Erythroblast (primary cell): ENCODE results near the gene ZEB2.

Source experiments
- DNase-seq, 2 experiments: peaks; one replicate each; lab custom pipeline; 2025; lab: John Stamatoyannopoulos, UW
- GATA1 ChIP-seq: IDR thresholded peaks from 2 replicates; pipeline ENCODE4 v1.6.1; 2011; ENCODE audit warnings: low read depth, mild to moderate bottlenecking, control low read depth, low read length, moderate library complexity
- POLR2A ChIP-seq: IDR thresholded peaks from 2 replicates; pipeline ENCODE4 v1.6.1; 2011; ENCODE audit warnings: mild to moderate bottlenecking, low read length

ZEB2 gene

DNA sequence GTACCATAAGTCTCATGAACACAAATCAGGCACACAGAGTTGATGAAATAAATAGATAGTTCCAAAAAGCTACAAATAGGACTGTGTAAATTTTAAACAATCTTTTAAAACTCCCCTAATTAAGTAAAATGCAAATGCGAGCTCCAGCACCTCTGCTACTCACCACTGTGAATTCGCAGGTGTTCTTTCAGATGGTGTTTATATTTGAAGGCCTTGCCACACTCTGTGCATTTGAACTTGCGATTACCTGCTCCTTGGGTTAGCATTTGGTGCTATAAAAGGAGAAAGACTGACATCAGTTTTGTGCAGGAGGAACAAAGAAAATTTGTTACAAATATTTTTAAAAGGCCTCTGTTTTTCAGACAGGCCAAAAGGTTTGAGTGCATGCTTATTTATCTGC, 118.9 kb downstream of the ZEB2 start:
- TF ChIP-seq POLR2A (no peak), GATA1 (no peak)
- no peak for DNase-seq

DNA sequence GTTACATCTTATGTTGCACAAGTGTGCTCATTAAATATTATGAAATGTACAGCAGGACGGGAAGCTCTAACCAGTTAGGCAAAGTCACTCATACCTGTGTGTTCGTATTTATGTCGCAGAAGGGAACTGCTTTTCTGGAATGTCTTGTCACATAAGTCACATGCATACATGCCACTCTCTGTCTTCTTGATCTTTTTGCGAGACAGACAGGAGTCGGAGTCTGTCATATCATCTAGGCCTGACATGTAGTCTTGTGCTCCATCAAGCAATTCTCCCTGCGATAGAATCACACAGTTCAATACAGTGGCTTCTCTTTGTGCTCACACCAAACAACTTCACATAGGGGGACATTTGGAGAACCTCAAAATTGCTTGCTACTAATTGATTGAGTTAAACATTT, 123.6 kb downstream of the ZEB2 start:
- TF ChIP-seq POLR2A (no peak), GATA1 (no peak)
- no peak for DNase-seq

DNA sequence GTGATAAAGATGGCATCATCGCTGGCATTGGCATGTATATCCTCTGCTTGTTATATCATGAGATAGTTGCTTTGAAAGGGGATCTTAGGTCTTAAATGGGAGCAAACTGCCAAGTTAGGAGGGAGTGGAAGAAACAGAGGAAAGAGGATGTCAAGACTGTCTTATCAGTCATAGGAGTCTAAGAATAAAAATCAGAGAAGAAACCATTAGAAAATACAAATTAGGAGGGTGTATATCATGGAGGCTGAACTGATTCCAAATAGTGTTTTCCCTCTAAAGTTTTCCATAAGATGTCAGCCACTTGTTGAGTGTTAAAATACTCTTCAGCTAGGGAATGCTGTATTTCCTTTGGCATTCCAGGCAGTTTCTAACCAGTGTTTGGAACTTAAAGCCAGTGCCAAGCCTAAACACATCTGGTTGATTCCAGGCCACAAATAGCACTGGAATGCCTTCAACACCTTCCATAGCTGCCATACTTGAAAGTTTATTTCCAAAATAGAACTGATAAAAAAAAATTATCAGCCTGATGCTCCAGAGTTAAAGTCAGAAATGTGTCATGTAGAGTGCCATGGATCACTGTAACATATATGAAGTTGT, 129.4 kb downstream of the ZEB2 start:
- DNase-seq: no peak
- TF ChIP-seq GATA1: no peak
- no peak for TF ChIP-seq POLR2A

DNA sequence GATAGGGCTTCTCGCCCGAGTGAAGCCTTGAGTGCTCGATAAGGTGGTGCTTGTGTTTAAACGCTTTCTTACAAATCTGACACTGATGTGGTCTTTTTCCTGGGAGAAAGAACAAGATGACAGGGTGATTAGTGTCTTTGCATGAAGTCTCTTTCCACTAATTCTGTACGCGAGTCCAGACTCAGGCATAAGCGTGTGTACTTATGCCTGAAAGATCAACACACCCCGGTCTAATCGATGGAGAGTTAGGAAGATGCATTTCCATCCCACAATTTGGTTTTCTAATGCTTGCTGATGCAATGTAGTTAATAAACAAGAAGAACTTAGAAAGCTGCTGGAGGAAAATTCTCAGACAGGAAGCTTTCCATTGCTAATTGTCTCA, 130.0 kb downstream of the ZEB2 start:
- no peak for DNase-seq
- TF ChIP-seq GATA1 (no peak), POLR2A (no peak)

DNA sequence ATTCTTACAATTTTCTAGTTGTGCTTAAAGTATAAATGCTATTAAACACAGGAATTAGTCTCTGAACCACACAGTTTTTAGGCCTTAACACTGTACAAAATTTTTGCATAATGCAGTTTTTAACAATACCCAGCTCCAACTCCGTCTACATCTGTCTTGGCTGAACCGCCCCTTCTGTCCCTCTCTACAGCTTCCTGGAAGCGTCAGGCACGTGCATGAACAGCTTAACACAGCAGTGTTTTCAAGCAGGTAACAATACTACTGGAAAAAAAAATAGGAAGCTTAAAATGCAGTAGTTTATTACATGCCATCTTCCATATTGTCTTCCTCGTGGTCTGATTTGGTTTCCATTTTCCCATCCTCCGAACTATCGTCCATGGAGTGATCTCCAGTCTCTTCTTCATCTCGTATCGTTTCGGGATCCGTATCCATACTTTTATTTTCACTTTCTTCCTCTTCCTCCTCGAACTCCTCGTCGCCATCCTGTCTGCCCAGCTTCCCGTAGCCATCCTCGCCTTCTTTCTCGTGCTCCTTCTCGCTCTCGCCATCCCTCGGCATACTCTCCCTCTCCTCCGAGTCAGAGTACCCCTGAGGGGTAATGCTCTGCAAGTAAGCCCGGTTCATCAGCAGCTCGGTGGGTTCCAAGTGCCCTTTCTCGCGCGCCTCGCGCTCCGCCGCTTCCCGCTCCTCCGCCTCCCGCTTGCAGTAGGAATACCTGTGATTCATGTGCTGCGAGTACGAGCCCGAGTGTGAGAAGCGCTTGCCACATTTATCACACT, 130.6 kb downstream of the ZEB2 start:
- no peak for DNase-seq
- TF ChIP-seq GATA1 (no peak), POLR2A (no peak)

DNA sequence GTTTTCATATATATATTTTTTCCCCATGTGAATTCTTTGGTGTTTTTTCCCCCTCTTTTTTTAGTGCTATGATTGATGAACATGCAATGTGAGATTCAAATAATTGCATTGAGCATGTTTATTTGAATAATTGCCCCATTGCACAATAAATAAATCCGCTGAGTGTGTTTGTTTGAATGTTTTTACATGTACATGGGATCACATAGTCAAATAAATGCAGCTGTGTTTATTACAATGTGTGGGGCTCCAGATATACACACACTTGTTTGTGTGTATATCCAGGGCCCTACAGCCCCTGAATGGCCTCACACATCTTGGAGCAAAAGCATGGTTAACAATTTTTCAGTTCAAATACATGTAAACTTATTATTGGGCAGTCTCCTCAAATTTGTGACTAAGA, 134.5 kb downstream of the ZEB2 start:
- no peak for DNase-seq
- TF ChIP-seq POLR2A: no peak
- TF ChIP-seq GATA1: no peak

DNA sequence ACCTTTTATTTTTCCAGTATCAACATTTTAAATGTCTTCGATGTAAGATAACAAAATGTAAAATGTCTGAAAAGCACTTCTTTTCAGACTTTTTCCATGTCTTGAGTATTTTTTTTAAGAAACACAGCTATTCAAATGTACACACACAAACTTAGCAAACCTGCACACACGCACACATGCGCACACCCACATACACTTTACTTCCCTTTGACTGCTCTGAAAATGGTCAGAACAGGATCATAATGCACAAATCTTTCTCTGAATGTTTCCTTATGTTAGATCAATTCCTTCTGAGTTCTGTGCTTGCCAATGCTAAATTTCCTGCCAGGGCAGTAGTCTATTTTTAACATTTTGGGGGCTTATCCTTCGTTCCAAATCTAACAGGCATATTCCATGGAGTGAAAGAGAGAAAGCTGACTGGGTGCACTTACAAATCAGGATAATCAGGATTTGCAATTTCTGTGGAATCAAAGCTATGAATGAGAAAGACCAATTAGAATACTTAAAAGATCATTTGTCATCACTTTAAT, 136.3 kb downstream of the ZEB2 start:
- no peak for DNase-seq
- TF ChIP-seq GATA1 (no peak), POLR2A (no peak)

DNA sequence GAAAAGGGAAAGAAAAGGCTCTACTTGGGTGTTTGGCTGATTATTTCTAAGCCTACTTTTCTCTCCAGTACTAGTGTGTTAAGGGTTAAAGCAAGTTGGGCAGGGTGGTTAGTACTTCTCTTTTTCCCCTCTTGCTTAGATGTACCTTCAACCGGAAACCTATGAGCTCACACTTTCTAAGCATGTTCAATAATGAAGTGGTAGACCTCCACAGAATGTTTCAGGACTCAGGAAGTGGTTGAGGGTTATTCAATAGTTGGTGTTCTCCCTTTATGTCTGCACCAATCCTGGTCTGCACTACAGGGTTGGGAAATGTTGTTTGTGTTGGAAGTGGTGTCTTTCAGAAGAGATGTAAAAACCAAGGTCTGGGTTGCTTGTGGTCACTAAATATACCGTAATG, 137.1 kb downstream of the ZEB2 start:
- TF ChIP-seq GATA1: no peak
- no peak for TF ChIP-seq POLR2A
- DNase-seq: peak in 1 of 2 experiments; percentile 24

DNA sequence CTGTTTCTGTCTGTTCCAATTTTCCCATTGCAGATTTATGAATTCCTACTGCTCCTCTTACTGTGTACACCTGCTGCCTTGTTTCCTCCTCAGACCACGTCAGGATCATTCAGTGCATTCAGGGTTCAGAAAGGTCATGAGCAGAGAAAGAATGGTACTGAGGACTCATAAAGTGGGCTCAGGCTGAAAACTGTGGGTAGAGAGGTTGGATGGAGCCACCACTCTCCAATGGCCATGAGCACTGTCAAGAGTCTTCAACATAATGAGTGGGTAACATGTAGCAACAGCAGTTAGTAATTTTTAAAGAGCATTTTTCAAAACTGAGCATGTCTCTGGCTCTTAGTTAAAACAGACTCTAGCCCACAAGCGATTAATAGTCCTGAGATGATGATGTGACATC, 138.2 kb downstream of the ZEB2 start:
- TF ChIP-seq GATA1: no peak
- no peak for TF ChIP-seq POLR2A
- no peak for DNase-seq

DNA sequence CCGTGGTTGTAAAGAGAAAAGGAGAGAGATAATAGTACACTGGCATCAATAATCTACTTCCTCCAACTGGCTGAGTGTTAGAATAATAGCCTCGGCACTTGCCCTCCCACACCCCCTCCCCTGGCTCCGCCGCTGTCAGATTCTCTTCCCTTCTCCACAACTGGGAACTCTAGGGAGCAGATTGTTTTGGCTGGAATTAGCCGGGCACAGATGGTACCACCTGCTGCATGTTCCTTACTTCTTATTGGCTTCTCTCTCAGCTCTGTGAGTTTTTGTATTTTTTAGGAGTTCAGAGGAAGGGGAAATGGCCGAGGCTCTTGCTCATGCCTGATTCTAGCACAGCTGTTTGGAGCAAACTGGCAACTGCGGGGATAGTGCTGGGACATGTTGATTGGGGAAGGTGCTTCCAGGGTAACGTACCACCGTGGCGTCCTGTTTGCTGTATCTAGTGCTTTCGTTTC, 140.0 kb downstream of the ZEB2 start:
- DNase-seq: peak in 1 of 2 experiments; percentile 22
- TF ChIP-seq POLR2A (no peak), GATA1 (no peak)

DNA sequence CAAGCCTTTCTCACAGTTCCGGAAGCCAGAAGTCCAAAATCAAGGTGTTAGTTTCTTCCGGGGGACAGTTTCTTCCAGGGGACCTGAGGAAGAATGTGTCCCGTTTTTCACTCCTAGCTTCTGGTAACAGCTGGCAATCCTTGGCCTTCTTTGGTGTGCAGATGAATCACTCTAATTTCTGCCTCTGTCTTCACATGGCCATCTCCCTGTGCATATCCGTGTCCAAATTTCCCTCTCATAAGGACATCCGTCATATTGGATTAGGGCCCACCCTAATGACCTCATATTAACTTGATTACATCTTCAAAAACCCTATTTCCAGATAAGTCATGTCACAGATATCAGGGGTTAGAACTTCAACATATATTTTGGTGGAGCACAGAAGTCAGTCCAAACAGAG, 141.4 kb downstream of the ZEB2 start:
- DNase-seq: peak in 1 of 2 experiments; percentile 11
- TF ChIP-seq POLR2A: no peak
- TF ChIP-seq GATA1: no peak

DNA sequence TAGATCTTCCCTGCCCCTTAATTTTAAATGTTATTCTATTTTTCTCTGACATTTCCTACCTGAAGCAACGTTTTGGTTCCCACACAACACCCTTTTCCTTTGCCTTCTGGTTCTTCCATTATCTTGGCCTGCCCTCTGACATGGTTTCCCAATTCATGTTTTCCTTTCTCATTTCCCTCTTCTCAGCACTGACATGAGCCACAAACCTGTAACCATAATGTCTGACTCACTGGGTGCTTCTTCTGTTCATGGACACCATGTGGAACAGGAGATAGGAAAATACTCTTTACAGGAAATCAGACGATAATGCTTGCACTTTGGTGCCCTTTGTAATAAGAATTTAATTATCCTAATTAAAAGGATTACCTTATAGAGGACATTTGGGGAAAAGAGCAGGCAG, 142.0 kb downstream of the ZEB2 start:
- DNase-seq: peak; percentile 37 to 46

DNA sequence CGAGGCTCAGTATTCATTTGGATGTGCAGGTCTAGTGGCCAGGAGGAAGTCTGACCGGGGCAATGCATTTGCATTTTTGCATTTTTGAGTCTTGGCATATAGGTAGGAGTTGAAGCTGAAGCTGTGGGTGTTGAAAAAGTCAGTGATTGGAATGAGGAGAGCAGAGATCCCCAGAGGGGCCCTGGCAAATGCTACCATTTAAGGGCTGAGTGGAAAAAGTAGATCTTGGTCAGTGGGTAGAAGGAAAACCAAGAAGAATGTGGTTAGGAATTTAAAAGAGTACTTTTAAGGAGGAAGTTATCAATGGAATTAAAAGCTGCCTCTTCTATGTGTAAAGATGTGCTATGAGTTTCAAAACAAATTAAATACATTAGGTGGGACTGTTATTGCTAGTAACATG, 143.0 kb downstream of the ZEB2 start:
- no peak for DNase-seq
- TF ChIP-seq GATA1: no peak
- no peak for TF ChIP-seq POLR2A

More for the DNA sequence above, 142.0 kb downstream of the ZEB2 start:
- no peak for TF ChIP-seq GATA1
- TF ChIP-seq POLR2A: no peak

DNA sequence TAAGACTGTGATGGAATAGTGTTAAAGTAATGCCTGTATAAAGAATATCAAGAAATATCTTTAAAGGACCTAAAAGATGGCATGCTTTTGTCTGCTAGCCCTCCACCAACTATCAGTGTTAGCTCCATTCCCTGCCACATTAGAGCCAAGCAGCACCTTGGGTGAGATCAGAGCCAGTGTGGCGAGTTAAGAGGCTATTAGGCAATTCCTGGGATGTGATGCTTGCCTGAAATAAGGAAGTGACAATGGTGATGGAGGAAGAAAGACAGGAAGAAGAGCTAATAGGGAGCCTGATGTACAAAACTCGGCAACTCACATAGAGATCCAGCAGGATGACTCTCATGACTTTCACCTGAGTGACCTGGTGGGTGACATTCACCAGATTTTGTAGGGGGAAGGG, 143.5 kb downstream of the ZEB2 start:
- no peak for DNase-seq
- TF ChIP-seq POLR2A (no peak), GATA1 (no peak)

DNA sequence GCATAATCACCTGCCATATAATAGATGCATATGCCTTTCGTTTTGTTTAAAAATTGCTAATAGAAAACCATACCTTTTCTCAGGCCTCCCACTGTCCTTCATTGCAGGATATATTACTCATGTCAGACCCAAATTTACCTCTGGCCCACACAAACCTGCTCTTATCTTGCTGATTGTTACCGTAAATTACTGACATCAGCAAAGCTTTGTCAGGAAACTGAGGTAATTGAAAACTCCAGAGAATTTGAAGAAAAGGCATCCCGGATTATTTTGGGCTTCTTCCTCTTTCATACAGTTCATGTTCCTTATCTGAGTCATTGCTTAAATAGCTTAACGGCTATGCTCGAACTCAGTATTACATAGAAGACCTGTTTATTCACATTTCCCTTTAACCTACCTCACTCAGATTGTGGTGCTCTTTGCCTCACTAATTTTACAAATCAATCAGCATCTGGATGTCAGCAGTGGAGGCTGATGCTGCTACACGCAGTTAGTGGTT, 145.7 kb downstream of the ZEB2 start:
- no peak for TF ChIP-seq GATA1
- no peak for TF ChIP-seq POLR2A
- peak; percentile 45 to 46 for DNase-seq
